Activated CD8-positive, alpha-beta T cell treated with anti-CD3 and anti-CD28 coated beads, Interleukin-2, amount 10 ng/mL, durations not matched to agents 7 days and 5 days (primary cell): ENCODE results near the gene HDAC4. TPM values are rescaled to one million over a fixed set of nuclear protein-coding genes. Genes with fewer than 3 reads are reported as not detected.

Experiments
- ATAC-seq: fragments of 150-1000 bp; cut with Tn5 transposase; one replicate; pipeline ENCODE4 v1.10.0; 2021; ENCODE audit warnings: moderate library complexity
- CTCF ChIA-PET: fragments of 350-600 bp; sonication (Branson Sonifier 250); formaldehyde crosslinking; loops from one replicate; lab custom pipeline; 2021; ENCODE audit warnings: antibody characterized with exemption; lab: Charles Lee
- POLR2A ChIA-PET: fragments of 350-600 bp; sonication (Branson Sonifier 250); formaldehyde crosslinking; loops from one replicate; lab custom pipeline; 2021; ENCODE audit warnings: antibody characterized with exemption; lab: Charles Lee
- DNase-seq: peaks from one replicate; pipeline ENCODE4 v3.0.0-alpha.2; 2020
- H3K27ac Mint-ChIP-seq: one replicate; pipeline ENCODE4 v1.8.0; 2021; ENCODE audit warnings: mild to moderate bottlenecking, mixed read lengths
- H3K27me3 Mint-ChIP-seq: one replicate; pipeline ENCODE4 v1.8.0; 2021; ENCODE audit warnings: low read depth, mixed read lengths
- H3K36me3 Mint-ChIP-seq: one replicate; pipeline ENCODE4 v1.8.0; 2021; ENCODE audit warnings: low read depth, mixed read lengths
- H3K4me1 Mint-ChIP-seq: one replicate; pipeline ENCODE4 v1.8.0; 2021; ENCODE audit warnings: low read depth, mixed read lengths
- H3K4me3 Mint-ChIP-seq: one replicate; pipeline ENCODE4 v1.8.0; 2021; ENCODE audit warnings: mild to moderate bottlenecking, mixed read lengths
- H3K9me3 Mint-ChIP-seq: one replicate; pipeline ENCODE4 v1.8.0; 2022; ENCODE audit warnings: mixed read lengths; ENCODE audit not compliant: insufficient read depth
- total RNA-seq, 2 experiments: library from RNA; stranded (reverse); gene quantifications; one replicate each; pipeline ENCODE4 v1.2.3, GENCODE V29; 2021

The HDAC4 gene
- total RNA-seq, 2 experiments from 2014 or later, result 50.7 to 58.8 TPM

DNA sequence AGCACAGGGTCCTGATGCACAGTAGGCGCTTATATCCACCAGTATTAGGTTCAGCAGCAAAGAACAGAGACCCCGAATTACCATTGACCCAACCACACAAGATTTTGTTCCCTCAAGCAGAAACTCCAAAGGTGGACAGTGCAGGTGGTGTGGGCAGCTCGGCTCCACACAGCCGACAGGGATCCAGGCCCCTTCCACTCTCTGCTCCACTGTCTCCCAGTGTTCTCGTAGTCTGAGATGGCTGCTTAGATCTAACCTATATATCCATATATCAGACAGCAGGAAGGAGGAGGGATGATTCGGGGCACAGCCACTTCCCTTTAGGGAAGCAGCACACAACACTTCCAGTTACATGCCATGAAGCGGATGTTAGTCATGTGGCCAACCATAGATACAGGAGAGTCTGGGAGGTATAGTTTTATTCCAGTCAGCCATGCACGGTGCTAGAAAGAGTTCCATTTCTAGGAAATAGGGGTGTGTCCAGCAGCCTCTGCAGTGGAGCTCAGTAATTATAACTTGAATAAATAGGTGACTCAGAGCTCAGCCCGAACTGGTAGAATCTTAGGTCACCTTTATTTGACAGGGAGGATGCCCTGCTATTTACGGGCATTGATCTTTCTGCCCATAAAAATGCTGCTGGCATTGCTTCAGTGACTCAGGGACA is 394.1 kb downstream of the HDAC4 start:
- H3K4me1 Mint-ChIP-seq, result no peaks in the 10 kb centered on the region
- DNase-seq, result no peak
- ATAC-seq, result no peak
- no peak overlapping the region for H3K27ac Mint-ChIP-seq
- POLR2A ChIA-PET, result no interaction called here
- H3K4me3 Mint-ChIP-seq, result no peak overlapping the region
- no peaks in the 10 kb centered on the region for H3K9me3 Mint-ChIP-seq
- no peaks in the 10 kb centered on the region for H3K36me3 Mint-ChIP-seq
- CTCF ChIA-PET, result no interaction called here
- H3K27me3 Mint-ChIP-seq, result no peaks in the 10 kb centered on the region

- CTCF ChIA-PET, result no interaction called here
Observed at GRCh38 chr2:239005586-239005985, 395.2 kb downstream of the HDAC4 start.

DNA sequence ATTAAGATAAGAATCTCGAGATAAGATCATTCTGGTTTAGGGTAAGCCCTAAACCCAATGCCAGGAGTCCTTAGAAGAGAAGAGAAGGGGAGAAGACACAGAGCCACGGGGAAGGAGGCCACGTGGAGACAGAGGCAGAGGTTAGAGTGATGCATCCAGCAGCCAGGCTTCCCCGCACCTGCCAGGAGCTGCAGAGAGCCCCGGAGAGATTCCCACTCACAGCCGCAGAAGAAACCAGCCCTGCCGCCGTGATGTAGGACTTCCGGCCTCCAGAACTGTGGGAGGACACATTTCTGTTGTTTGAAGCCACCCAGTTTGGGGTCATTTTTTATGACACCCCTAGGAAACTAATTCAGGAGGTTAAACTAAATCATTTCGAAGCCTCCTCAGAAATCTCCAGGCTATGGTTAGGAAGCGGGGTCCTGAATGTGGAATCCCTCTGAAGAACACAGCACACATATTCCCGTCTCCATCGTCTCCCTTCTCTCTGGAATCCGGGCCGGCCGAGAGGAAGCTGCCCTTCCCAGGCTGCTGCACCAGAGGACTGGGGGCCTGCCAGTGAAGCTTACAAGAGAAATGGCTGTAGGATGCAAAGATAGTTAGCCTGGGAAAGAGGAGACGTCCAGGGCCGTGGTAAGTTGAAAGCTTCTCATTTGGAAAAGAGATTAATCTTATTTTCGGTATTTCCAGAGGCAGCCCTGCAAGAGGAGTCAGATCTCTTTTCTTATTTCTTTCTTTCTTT is 396.4 kb downstream of the HDAC4 start:
- Mint-ChIP-seq H3K4me3 (no peak overlapping the region), H3K4me1 (no peaks in the 10 kb centered on the region), H3K9me3 (no peaks in the 10 kb centered on the region), H3K27me3 (no peaks in the 10 kb centered on the region), H3K36me3 (no peaks in the 10 kb centered on the region), H3K27ac (no peak overlapping the region)
- ATAC-seq, result no peak
- ChIA-PET CTCF (no interaction called here), POLR2A (no interaction called here)
- DNase-seq, result no peak

More at GRCh38 chr2:239005586-239005985, 395.2 kb downstream of the HDAC4 start:
- H3K27me3 Mint-ChIP-seq, result no peaks in the 10 kb centered on the region
- H3K4me1 Mint-ChIP-seq, result no peaks in the 10 kb centered on the region
- POLR2A ChIA-PET, result no interaction called here
- DNase-seq (no peak), ATAC-seq (no peak)
- no peak overlapping the region for H3K27ac Mint-ChIP-seq
- no peaks in the 10 kb centered on the region for H3K9me3 Mint-ChIP-seq
- no peaks in the 10 kb centered on the region for H3K36me3 Mint-ChIP-seq
- no peak overlapping the region for H3K4me3 Mint-ChIP-seq

- no peak overlapping the region for H3K4me3 Mint-ChIP-seq
- H3K27ac Mint-ChIP-seq, result no peak overlapping the region
- no peaks in the 10 kb centered on the region for H3K9me3 Mint-ChIP-seq
- DNase-seq (no peak), ATAC-seq (no peak)
- H3K36me3 Mint-ChIP-seq, result no peaks in the 10 kb centered on the region
- no peaks in the 10 kb centered on the region for H3K4me1 Mint-ChIP-seq
- ChIA-PET POLR2A (no interaction called here), CTCF (no interaction called here)
- no peaks in the 10 kb centered on the region for H3K27me3 Mint-ChIP-seq
Observed at GRCh38 chr2:239003624-239004273, 397.1 kb downstream of the HDAC4 start.

- DNase-seq, result no peak
- Mint-ChIP-seq H3K4me1 (no peaks in the 10 kb centered on the region), H3K4me3 (no peak overlapping the region), H3K36me3 (no peaks in the 10 kb centered on the region), H3K27me3 (no peaks in the 10 kb centered on the region), H3K9me3 (no peaks in the 10 kb centered on the region), H3K27ac (no peak overlapping the region)
- ATAC-seq, result no peak
- ChIA-PET POLR2A (no interaction called here), CTCF (no interaction called here)
Observed at GRCh38 chr2:239002954-239003623, 397.7 kb downstream of the HDAC4 start.

- no peaks in the 10 kb centered on the region for H3K9me3 Mint-ChIP-seq
- H3K4me3 Mint-ChIP-seq, result no peak overlapping the region
- ChIA-PET CTCF (no interaction called here), POLR2A (no interaction called here)
- DNase-seq (no peak), ATAC-seq (no peak)
- H3K27me3 Mint-ChIP-seq, result no peaks in the 10 kb centered on the region
- no peaks in the 10 kb centered on the region for H3K4me1 Mint-ChIP-seq
- no peak overlapping the region for H3K27ac Mint-ChIP-seq
- H3K36me3 Mint-ChIP-seq, result no peaks in the 10 kb centered on the region
Observed at GRCh38 chr2:239002591-239002953, 398.2 kb downstream of the HDAC4 start.

DNA sequence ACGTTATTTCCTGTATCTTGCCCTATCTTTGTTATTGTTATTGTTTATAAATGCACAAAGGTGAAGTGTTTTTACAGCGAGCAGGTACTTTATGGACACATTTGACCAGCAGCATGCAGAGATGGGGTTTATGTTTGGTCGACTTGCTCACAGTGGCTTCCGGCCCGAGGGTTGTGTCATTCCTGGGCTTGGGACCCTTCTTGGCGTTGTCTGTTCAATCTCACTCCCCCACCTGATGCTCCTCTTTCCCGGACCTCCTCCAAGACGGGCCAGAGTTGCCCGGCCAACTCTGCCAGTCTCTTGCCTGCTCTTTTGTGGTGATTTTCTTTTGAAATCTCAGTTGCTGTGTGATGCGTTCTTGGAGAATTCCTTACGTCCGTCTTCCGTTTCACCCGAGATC is 399.0 kb downstream of the HDAC4 start:
- Mint-ChIP-seq H3K4me1 (no peaks in the 10 kb centered on the region), H3K36me3 (no peaks in the 10 kb centered on the region), H3K4me3 (no peak overlapping the region), H3K27ac (no peak overlapping the region), H3K9me3 (no peaks in the 10 kb centered on the region), H3K27me3 (no peaks in the 10 kb centered on the region)
- CTCF ChIA-PET, result no interaction called here
- POLR2A ChIA-PET, result no interaction called here
- ATAC-seq, result no peak
- no peak for DNase-seq

DNA sequence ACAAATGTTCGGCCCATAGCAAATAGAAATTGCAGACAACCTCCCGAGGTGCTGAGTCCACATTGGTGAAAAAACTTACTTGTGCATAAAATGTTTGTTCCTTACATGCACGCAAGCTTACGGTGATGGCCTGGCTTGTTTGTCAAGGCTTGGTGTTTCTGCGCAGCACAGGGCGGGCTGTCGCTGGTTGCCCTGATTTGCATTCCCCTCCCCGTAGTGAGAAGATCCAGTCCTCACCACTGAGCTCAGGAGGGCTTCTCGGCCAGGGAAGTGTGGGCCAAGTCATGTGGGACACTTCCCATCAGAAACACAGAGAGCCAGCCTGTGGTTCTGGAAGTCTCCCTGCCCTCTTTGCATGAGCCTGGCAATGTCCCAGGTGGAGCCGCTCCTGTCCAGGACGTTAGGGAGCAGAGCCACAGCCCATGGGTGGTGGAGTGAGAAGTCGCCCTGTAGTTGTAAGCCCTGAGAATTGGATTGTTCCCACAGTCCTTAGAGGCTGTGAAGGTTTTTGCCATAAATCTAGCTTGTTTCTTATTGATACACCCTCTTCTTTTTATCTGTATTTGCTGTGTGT is 400.2 kb downstream of the HDAC4 start:
- DNase-seq, result no peak

GRCh38 chr2:239000089-239000488 is 400.7 kb downstream of the HDAC4 start:
- H3K27me3 Mint-ChIP-seq, result no peaks in the 10 kb centered on the region
- no peak overlapping the region for H3K27ac Mint-ChIP-seq
- H3K4me1 Mint-ChIP-seq, result no peaks in the 10 kb centered on the region
- no peak overlapping the region for H3K4me3 Mint-ChIP-seq
- DNase-seq (no peak), ATAC-seq (no peak)
- ChIA-PET CTCF (no interaction called here), POLR2A (no interaction called here)
- no peaks in the 10 kb centered on the region for H3K36me3 Mint-ChIP-seq
- H3K9me3 Mint-ChIP-seq, result no peaks in the 10 kb centered on the region

More for the DNA sequence above, 400.2 kb downstream of the HDAC4 start:
- ChIA-PET POLR2A (no interaction called here), CTCF (no interaction called here)
- Mint-ChIP-seq H3K36me3 (no peaks in the 10 kb centered on the region), H3K4me1 (no peaks in the 10 kb centered on the region), H3K9me3 (no peaks in the 10 kb centered on the region), H3K27me3 (no peaks in the 10 kb centered on the region), H3K27ac (no peak overlapping the region), H3K4me3 (no peak overlapping the region)
- no peak for ATAC-seq

GRCh38 chr2:238999291-238999741 is 401.5 kb downstream of the HDAC4 start:
- Mint-ChIP-seq H3K4me1 (no peaks in the 10 kb centered on the region), H3K27me3 (no peaks in the 10 kb centered on the region), H3K9me3 (no peaks in the 10 kb centered on the region), H3K4me3 (no peak overlapping the region), H3K36me3 (no peaks in the 10 kb centered on the region), H3K27ac (no peak overlapping the region)
- POLR2A ChIA-PET, result no interaction called here
- CTCF ChIA-PET, result no interaction called here
- ATAC-seq (no peak), DNase-seq (no peak)

- no peaks in the 10 kb centered on the region for H3K36me3 Mint-ChIP-seq
- H3K27ac Mint-ChIP-seq, result no peak overlapping the region
- ChIA-PET POLR2A (no interaction called here), CTCF (no interaction called here)
- peaks cover 3% of the 10 kb centered on the region for H3K27me3 Mint-ChIP-seq
- no peaks in the 10 kb centered on the region for H3K4me1 Mint-ChIP-seq
- H3K9me3 Mint-ChIP-seq, result no peaks in the 10 kb centered on the region
- DNase-seq (no peak), ATAC-seq (no peak)
- no peak overlapping the region for H3K4me3 Mint-ChIP-seq
Observed at GRCh38 chr2:238998801-238999200, 402.0 kb downstream of the HDAC4 start.
